Motor neuron (in vitro differentiated cells): ENCODE results near the gene ADGRL3. TPM values are rescaled to one million over a fixed set of nuclear protein-coding genes. Genes with fewer than 3 reads are reported as not detected.
"Not testable (repeated sequence)": the region's sequence is repeated elsewhere in the genome, so short reads cannot be mapped to it uniquely, and the experiment has no call there.

Experiments used
- ATAC-seq, 8 experiments: fragments of 200-7000 bp; cut with Tn5 transposase; replicated peaks in 6 of 8; 2 replicates each; pipeline ENCODE4 v1.8.0; 2021; ENCODE audit warnings: mild to moderate bottlenecking in 8 of 8, moderate library complexity in 8 of 8
- H3K27ac ChIP-seq, 2 donors: fragments of 250-450 bp; sonication (Bioruptor Pico); 2 replicates each; pipeline ENCODE4 v1.9.0; 2021; ENCODE audit warnings: antibody characterized with exemption in 2 of 2, mild to moderate bottlenecking in 2 of 2, moderate library complexity in 1 of 2
- H3K4me1 ChIP-seq, 2 donors: fragments of 250-450 bp; sonication (Bioruptor Pico); replicated peaks in 1 of 2; 2 replicates each; pipeline ENCODE4 v1.6.1; 2021; ENCODE audit warnings: antibody characterized with exemption in 2 of 2, mild to moderate bottlenecking in 2 of 2, moderate library complexity in 1 of 2
- H3K4me3 ChIP-seq, 5 donors: fragments of 250-450 bp; sonication (Bioruptor Pico); 2 replicates each; pipeline ENCODE4 v1.9.0; 2021; ENCODE audit warnings: antibody characterized with exemption in 5 of 5, mild to moderate bottlenecking in 5 of 5, moderate library complexity in 4 of 5
- WGBS, 10 experiments: fragments of 450-650 bp; shearing (Covaris generic); methylation state at CpG; one replicate each; pipeline ENCODE4 v1.0.0; 2022; 5-methylcytosine and 5-hydroxymethylcytosine counted together
- in situ Hi-C, 9 experiments: fragments of 400-800 bp; cut with MboI; loops; one replicate each; pipeline ENCODE4 v1.15.0; 2021; ENCODE audit warnings: low sequenced_read_pairs in 9 of 9, low pct_unique_long_range_greater_than_20kb in 2 of 9; ENCODE audit not compliant: unreplicated experiment in 9 of 9
- total RNA-seq, 8 experiments: library from RNA; unstranded; fragments of 300-600 nt; gene quantifications; 2 replicates each; pipeline versions ENCODE4 v1.2.3 to v1.2.4, GENCODE V29; 2022

The ADGRL3 gene
- total RNA-seq, 8 experiments from 2014 or later, result 0.15 to 117 (median 70.8) TPM

DNA sequence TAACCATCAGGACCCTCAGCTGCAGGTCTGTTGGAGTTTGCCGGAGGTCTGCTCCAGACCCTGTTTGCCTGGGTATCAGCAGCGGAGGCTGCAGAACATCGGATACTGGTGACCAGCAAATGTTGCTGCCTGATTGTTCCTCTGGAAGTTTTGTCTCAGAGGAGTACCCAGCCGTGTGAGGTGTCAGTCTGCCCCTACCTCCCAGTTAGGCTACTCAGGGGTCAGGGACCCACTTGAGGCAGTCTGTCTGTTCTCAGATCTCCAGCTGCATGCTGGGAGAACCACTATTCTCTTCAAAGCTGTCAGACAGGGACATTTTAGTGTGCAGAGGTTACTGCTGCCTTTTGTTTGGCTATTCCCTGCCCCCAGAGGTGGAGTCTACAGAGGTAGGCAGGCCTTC is 559.8 kb downstream of the ADGRL3 start:
- in situ Hi-C loops, ATAC-seq, H3K4me1 ChIP-seq, H3K27ac ChIP-seq, H3K4me3 ChIP-seq: not testable (repeated sequence)
- WGBS, 10 experiments, result 60 to 100% (median 90%) methylated on average over 1 to 4 of the region's 4 CpGs; no CpG with 5 or more reads in 6 of the 10 experiments

GRCh38 chr4:61760820-61761219 is 560.7 kb downstream of the ADGRL3 start:
- in situ Hi-C loops, result no loop called here
- Histone ChIP-seq H3K27ac (no peak overlapping the region), H3K4me3 (no peak overlapping the region), H3K4me1 (no peaks in the 10 kb centered on the region)
- 73 to 100% (median 96%) methylated on average over 1 to 2 of the region's 2 CpGs; no CpG with 5 or more reads in 6 of the 10 experiments for WGBS, 10 experiments
- no peak for ATAC-seq

- no peaks in the 10 kb centered on the region for H3K4me1 ChIP-seq
- in situ Hi-C loops, result no loop called here
- H3K27ac ChIP-seq, result no peak overlapping the region
- no peak overlapping the region for H3K4me3 ChIP-seq
- 0 to 100% (median 90%) methylated on average over 2 to 5 of the region's 5 CpGs for WGBS, 10 experiments
- ATAC-seq, result no peak
Observed at GRCh38 chr4:61762722-61763627, 562.8 kb downstream of the ADGRL3 start.

DNA sequence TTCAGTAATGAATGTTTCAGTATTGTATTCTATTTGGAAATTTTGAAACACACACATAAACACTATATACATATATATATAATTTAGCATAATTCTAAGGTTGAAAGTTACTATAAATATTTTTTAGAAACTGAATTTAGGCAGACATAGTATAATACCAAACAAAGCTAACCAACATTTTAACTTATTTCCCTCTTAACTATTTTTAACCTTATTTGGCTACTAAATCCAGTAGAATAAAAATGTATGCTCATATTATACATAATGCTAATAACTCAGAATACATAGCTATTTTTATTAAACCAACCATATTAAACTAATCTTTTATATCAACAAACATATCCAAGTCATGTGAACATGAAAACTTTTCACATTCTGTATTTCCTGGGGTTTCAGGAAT is 563.6 kb downstream of the ADGRL3 start:
- no peak for ATAC-seq
- Histone ChIP-seq H3K4me3 (no peak overlapping the region), H3K27ac (no peak overlapping the region), H3K4me1 (no peaks in the 10 kb centered on the region)
- in situ Hi-C loops, result no loop called here

DNA sequence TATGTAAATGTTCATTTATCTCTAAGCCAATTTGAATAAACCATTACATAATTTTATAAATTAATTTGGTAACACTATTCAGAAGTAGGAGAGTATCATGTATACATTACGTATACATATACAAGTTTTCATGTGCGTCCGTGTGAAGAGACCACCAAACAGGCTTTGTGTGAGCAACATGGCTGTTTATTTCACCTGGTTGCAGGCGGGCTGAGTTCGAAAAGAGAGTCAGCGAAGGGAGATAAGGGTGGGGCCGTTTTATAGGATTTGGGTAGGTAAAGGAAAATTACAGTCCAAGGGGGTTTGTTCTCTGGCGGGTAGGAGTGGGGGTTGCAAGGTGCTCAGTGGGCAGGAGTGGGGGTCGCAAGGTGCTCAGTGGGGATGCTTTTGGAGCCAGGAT is 564.0 kb downstream of the ADGRL3 start:
- ATAC-seq, in situ Hi-C loops, H3K27ac ChIP-seq, H3K4me1 ChIP-seq, H3K4me3 ChIP-seq: not testable (repeated sequence)
- WGBS, 10 experiments, result 17 to 100% (median 80%) methylated on average over 1 to 4 of the region's 9 CpGs; no CpG with 5 or more reads in 3 of the 10 experiments

DNA sequence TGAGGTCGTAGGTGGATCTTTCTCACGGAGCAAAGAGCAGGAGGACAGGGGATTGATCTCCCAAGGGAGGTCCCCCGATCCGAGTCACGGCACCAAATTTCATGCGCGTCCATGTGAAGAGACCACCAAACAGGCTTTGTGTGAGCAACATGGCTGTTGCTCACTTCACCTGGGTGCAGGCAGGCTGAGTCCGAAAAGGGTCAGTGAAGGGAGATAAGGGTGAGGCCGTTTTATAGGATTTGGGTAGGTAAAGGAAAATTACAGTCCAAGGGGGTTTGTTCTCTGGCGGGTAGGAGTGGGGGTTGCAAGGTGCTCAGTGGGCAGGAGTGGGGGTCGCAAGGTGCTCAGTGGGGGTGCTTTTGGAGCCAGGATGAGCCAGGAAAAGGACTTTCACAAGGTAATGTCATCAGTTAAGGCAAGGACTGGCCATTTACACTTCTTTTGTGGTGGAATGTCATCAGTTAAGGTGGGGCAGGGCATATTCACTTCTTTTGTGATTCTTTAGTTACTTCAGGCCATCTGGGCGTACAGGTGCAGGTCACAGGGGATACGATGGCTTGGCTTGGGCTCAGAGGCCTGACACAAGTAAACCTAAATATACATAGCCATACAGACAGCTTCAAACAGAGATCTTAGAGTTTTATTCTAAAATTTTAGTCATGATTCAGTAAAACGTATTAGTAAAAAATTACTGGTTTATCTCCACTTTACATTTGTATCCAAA is 569.5 kb downstream of the ADGRL3 start:
- H3K27ac ChIP-seq, ATAC-seq, H3K4me1 ChIP-seq, H3K4me3 ChIP-seq, in situ Hi-C loops: not testable (repeated sequence)
- WGBS, 10 experiments, result 8 to 58% (median 35%) methylated on average over 1 to 2 of the region's 14 CpGs; no CpG with 5 or more reads in 4 of the 10 experiments

GRCh38 chr4:61770456-61770855 is 570.3 kb downstream of the ADGRL3 start:
- Histone ChIP-seq H3K4me3 (no peak overlapping the region), H3K4me1 (peaks cover 3 to 10% of the 10 kb centered on the region in 2 donors), H3K27ac (no peak overlapping the region)
- ATAC-seq, result no peak
- in situ Hi-C loops, result no loop called here
- 0 to 67% (median 50%) methylated on average over 1 of the region's 1 CpG; no CpG with 5 or more reads in 3 of the 10 experiments for WGBS, 10 experiments

DNA sequence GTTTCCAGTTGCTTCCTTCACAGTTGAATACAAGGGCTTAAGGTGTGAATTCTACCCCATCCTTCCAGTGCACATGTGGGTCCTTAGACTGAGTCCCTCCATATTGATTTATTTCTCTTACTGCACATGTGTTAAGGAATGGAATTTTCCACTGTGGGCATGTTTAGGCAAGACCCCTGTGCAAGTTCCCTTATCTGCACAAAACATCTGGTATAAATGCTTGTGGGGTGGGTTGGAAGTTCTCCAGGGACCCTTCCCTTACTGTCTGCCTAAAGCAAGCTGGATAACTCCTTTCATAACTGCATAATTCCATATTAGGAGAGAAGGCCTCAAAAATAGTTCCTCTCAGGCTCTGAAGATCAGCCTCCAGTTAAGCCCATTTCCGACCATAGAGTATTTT is 570.9 kb downstream of the ADGRL3 start:
- no peak overlapping the region for H3K27ac ChIP-seq
- 0 to 80% (median 29%) methylated on average over 1 of the region's 1 CpG; no CpG with 5 or more reads in 3 of the 10 experiments for WGBS, 10 experiments

DNA sequence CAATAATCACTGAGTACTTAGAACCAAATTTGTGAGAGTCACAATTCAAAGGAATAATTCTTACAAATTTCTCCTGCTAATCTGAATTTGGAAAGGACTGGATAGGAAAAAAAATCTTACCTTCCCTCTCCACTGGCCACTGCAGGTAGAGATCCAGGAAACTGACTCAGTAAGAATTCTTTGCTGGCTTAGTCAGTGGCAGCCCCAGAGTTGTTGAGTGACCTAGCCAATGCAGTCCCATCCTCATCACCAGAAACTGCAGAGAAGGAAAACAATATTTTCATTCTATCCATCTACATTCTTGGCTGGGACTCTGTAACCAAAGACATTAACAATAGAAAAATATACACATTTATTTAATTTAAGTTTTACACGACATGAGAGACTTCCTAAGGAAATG is 572.0 kb downstream of the ADGRL3 start:
- in situ Hi-C loops, result no loop called here
- ATAC-seq, result no peak
- no peak overlapping the region for H3K27ac ChIP-seq
- H3K4me1 ChIP-seq, result peaks cover 3 to 10% of the 10 kb centered on the region in 2 donors
- H3K4me3 ChIP-seq, result no peak overlapping the region
- 0 to 92% (median 48%) methylated on average over 1 of the region's 1 CpG; no CpG with 5 or more reads in 2 of the 10 experiments for WGBS, 10 experiments

More for the DNA sequence above, 570.9 kb downstream of the ADGRL3 start:
- Histone ChIP-seq H3K4me1 (peaks cover 3 to 10% of the 10 kb centered on the region in 2 donors), H3K4me3 (no peak overlapping the region)
- in situ Hi-C loops, result no loop called here
- ATAC-seq, result no peak

- H3K4me3 ChIP-seq, result no peak overlapping the region
- WGBS, 10 experiments, result 16 to 60% (median 49%) methylated on average over 2 to 7 of the region's 7 CpGs; no CpG with 5 or more reads in 1 of the 10 experiments
- no peak overlapping the region for H3K27ac ChIP-seq
- in situ Hi-C loops, result no loop called here
- peaks cover 3 to 10% of the 10 kb centered on the region in 2 donors for H3K4me1 ChIP-seq
- ATAC-seq, result no peak
Observed at GRCh38 chr4:61773655-61774245, 573.6 kb downstream of the ADGRL3 start.

- in situ Hi-C loops, result no loop called here
- ATAC-seq, result peak in 1 of 8 experiments; percentile 79
- Histone ChIP-seq H3K27ac (no peak overlapping the region), H3K4me3 (no peak overlapping the region), H3K4me1 (peaks cover 0 to 8% of the 10 kb centered on the region in 2 donors)
- 0 to 100% (median 86%) methylated on average over 1 of the region's 1 CpG for WGBS, 10 experiments
Observed at GRCh38 chr4:61782133-61782532, 582.0 kb downstream of the ADGRL3 start.

DNA sequence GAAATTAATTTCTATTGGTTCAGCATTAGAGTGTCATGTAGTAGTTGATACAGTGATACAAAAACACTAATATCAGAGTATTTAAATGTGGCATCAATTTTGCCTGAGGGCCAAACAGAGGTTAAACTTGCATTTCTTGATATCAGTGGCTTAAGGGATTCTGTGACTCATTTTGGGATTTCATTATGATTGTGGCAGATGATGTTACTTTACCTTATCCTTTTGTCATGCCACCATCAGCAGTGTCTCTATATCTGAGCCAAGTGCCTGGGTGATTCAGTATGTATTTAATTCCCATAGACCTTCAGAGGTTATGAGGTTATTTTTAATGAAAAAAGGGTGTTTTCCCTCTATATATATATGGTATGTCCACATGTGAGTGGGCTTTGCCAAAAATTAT is 582.9 kb downstream of the ADGRL3 start:
- peaks cover 0 to 8% of the 10 kb centered on the region in 2 donors for H3K4me1 ChIP-seq
- no peak overlapping the region for H3K27ac ChIP-seq
- no peak overlapping the region for H3K4me3 ChIP-seq
- no peak for ATAC-seq
- in situ Hi-C loops, result no loop called here

DNA sequence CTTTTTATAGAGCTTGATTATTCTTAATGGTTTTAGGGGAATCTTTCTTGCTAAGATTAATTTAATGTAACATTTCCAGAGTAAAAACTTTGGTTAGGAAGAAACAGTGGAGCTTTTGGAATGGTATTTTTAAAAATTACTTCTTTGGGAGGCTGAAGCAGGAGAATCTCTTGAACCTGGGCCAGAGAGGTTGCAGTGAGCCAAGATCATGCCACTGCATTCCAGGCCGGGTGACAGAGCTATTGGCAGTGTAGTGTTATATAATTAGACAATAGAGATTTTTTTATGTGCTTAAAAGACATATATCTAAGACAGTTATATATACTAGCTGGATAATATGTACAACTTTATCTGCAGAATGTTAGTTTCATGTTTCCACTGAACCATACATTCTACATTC is 585.6 kb downstream of the ADGRL3 start:
- in situ Hi-C loops, result no loop called here

More for the DNA sequence above, 585.6 kb downstream of the ADGRL3 start:
- no peak for ATAC-seq
- WGBS, 10 experiments, result 0 to 100% (median 20%) methylated on average over 1 of the region's 1 CpG; no CpG with 5 or more reads in 3 of the 10 experiments
- H3K4me3 ChIP-seq, result no peak overlapping the region
- H3K27ac ChIP-seq, result no peak overlapping the region
- peaks cover 0 to 3% of the 10 kb centered on the region in 2 donors for H3K4me1 ChIP-seq
